Uterus (tissue), 2 donors: ENCODE results near the gene ZBTB40.

ENCODE experiments used
- POLR2A ChIP-seq, 2 donors: fragments of 450-650 bp; IDR thresholded peaks; one replicate each; pipeline ENCODE4 v1.6.1; 2016; ENCODE audit warnings: antibody characterized with exemption in 2 of 2, mild to moderate bottlenecking in 1 of 2, moderate library complexity in 1 of 2
- TF ChIP-seq, protein P1 (sequence below), 4 experiments: fragments of 200-600 bp in 2 of 4; fragments of 450-650 bp in 2 of 4; sonication (generic) in 2 of 4; IDR thresholded peaks; one replicate each; pipeline ENCODE4 v1.5.1; 2016 to 2019; ENCODE audit warnings: antibody characterized with exemption in 4 of 4, mild to moderate bottlenecking in 2 of 4, moderate library complexity in 1 of 4

DNA sequence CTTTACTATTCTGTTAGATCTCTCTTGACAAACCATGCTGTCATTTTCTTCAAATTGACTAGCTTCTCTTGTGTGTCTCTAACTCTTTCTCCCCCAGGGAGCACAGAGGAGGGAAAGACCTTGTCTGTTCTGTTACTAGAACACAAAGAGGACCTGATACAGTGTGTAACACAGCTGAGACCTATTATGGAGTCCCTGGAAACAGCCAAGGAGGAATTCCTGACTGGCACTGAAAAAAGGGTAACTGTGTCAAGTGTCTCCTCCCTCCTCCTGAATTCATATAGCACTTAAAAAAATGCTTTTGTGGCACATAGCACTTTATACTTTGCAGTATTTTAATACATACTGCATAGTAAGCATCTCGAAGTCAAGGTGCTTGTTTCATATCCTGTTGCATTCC, 50.6 kb downstream of the ZBTB40 start:
- TF ChIP-seq, protein P1, sequence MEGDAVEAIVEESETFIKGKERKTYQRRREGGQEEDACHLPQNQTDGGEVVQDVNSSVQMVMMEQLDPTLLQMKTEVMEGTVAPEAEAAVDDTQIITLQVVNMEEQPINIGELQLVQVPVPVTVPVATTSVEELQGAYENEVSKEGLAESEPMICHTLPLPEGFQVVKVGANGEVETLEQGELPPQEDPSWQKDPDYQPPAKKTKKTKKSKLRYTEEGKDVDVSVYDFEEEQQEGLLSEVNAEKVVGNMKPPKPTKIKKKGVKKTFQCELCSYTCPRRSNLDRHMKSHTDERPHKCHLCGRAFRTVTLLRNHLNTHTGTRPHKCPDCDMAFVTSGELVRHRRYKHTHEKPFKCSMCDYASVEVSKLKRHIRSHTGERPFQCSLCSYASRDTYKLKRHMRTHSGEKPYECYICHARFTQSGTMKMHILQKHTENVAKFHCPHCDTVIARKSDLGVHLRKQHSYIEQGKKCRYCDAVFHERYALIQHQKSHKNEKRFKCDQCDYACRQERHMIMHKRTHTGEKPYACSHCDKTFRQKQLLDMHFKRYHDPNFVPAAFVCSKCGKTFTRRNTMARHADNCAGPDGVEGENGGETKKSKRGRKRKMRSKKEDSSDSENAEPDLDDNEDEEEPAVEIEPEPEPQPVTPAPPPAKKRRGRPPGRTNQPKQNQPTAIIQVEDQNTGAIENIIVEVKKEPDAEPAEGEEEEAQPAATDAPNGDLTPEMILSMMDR (IDR thresholded peaks at IDR 0.05): no peak
- TF ChIP-seq POLR2A (IDR thresholded peaks at IDR 0.05): no peak
